Right cardiac atrium (tissue), 5 donors: ENCODE measurements around the gene CCL5. TPM values are rescaled to one million over a fixed set of nuclear protein-coding genes. Genes with fewer than 3 reads are reported as not detected.
"Not testable (repeated sequence)": the region's sequence is repeated elsewhere in the genome, so short reads cannot be mapped to it uniquely, and the experiment has no call there.

Source experiments
- ATAC-seq, 2 donors: fragments of 200-7000 bp; cut with Tn5 transposase; one replicate each; pipeline versions ENCODE4 v1.8.0 to v1.9.1; 2020; ENCODE audit warnings: moderate library complexity in 2 of 2, mild to moderate bottlenecking in 1 of 2
- DNase-seq, 3 donors: peaks; one replicate each; pipeline ENCODE4 v3.0.0-alpha.2; 2020
- H3K27ac ChIP-seq: one replicate; pipeline ENCODE4 v1.5.1; 2013; ENCODE audit warnings: mild to moderate bottlenecking, low read length, control low read depth, moderate library complexity
- H3K27me3 ChIP-seq: one replicate; pipeline ENCODE4 v1.6.1; 2013; ENCODE audit not compliant: control insufficient read depth, insufficient read depth
- H3K4me1 ChIP-seq: one replicate; pipeline ENCODE4 v1.6.1; 2013; ENCODE audit warnings: low read length; ENCODE audit not compliant: control insufficient read depth, insufficient read depth
- H3K4me3 ChIP-seq: one replicate; pipeline ENCODE4 v1.5.1; 2013; ENCODE audit warnings: low read length, control low read depth
- H3K9me3 ChIP-seq: one replicate; pipeline ENCODE4 v1.6.1; 2013; ENCODE audit warnings: low read length; ENCODE audit not compliant: control insufficient read depth
- WGBS: extraction: QIAGEN DNeasy Blood & Tissue Kit; methylation state at CpG from one replicate; pipeline ENCODE4 v1.1.7; 2013; 5-methylcytosine and 5-hydroxymethylcytosine counted together
- intact Hi-C, 4 donors: fragments of 100-400 bp; cut with DNase I; formaldehyde crosslinking; loops; one replicate each; pipeline versions ENCODE4 v1.11.0 to v1.14.0; 2022 to 2023
- polyA plus RNA-seq: library from polyadenylated mRNA; stranded (reverse); fragments of 200-250 nt; gene quantifications from one replicate; pipeline ENCODE4 v1.2.3, GENCODE V29; 2013
- total RNA-seq, 4 donors: library from RNA; stranded (reverse); fragmentation: NEBNext Ultra II Directional; extraction: Animal tissue kit (Norgen Biotek cat#: 25700); gene quantifications; one replicate each; pipeline ENCODE4 v1.2.1, GENCODE V29; 2021
- donor health status: healthy with polysubstance abuse.
- donor health status: DM: no; HTN: yes; CAD: no.
- donor health status: DM: no; HTN: no; CAD: no.
- donor health status: DM: no; HTN: yes; CAD: no; lungs with severe emphysema.
- donor health status: DM: yes; HTN: yes; CAD: no.

The CCL5 gene
- total and polyA plus RNA-seq, 5 donors = 1.2 to 3.3 (median 1.7) TPM

GRCh38 chr17:35897772-35898171 lies 17.6 kb upstream of the CCL5 start:
- H3K9me3 ChIP-seq, ATAC-seq, H3K4me1 ChIP-seq, DNase-seq, H3K27me3 ChIP-seq, H3K27ac ChIP-seq, intact Hi-C loops, H3K4me3 ChIP-seq: not testable (repeated sequence)
- WGBS = 96% methylated on average over 7 of the region's 7 CpGs

DNA sequence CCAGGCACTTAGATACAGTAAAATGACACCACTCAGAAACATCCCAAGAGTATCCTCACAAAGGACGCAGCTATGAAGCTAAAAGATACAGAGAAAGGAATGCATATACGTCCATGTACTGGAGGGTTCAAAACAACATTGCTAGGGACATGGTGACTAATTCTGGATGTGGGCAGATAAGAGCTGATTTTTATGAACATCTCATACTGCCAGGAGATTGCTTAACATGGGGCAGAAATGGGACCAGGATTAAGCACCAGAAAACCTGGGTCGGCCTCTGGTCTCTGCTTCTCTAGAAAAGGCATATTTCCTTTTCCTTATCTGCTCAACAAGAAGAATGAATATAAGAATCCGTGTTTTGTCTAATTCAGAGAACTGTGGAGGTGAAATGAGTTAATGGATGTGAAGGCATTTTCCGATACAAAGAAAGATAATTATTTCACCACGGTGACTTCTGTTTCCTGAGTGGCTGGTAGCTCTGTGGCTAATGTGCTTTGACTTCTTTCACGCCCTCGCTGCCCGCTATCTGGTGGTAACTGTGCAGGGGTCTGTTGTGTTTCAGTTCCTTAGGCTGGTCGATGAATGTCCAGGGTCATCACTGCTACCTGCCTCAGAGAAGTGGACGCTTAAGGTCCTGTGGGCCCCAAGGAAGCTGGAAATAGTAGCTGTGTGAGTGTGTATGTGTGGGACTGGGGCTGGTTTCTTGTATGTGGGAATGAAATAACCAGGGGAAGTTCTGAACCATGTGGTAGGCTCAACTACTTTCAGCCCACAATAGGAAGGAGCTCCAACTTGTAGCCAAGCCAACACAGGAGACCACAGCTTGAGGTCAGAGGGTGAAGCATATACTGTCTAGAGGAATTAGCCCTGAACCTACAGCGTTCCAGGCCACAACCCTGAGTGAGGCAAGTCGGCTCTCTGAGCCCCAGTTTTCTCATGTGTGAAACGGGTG lies 15.8 kb upstream of the CCL5 start:
- DNase-seq = no peak
- no peaks in the 10 kb centered on the region for H3K27me3 ChIP-seq
- no peak for ATAC-seq
- no peaks in the 10 kb centered on the region for H3K9me3 ChIP-seq
- no peak overlapping the region for H3K4me3 ChIP-seq
- H3K27ac ChIP-seq = no peak overlapping the region
- intact Hi-C loops = no loop called here
- WGBS = 68% methylated on average over 14 of the region's 14 CpGs
- H3K4me1 ChIP-seq = no peaks in the 10 kb centered on the region

- DNase-seq (no peak), ATAC-seq (no peak)
- Histone ChIP-seq H3K27me3 (no peaks in the 10 kb centered on the region), H3K4me1 (no peaks in the 10 kb centered on the region), H3K9me3 (no peaks in the 10 kb centered on the region), H3K27ac (no peak overlapping the region), H3K4me3 (no peak overlapping the region)
- intact Hi-C loops = no loop called here
- WGBS = 96% methylated on average over 7 of the region's 7 CpGs
Measured at GRCh38 chr17:35894206-35894605, 14.0 kb upstream of the CCL5 start.

DNA sequence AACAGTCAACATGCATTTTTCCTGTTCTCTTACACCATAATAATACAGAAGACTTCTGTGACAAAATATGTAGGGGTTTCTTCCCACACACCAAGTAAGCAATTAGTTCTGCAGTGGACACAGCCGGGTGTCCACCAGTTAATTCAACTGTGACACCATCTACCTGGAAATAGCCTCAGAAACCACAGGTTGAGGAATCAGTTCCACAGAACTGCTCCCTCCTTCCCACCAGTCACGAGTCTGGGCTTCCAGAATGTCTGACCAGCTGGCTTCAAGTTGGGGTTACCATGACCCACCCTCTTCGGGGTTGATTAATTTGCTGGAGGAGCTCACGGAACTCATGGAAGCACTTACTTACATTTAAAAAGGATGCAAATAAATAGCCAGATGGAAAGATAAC lies 13.6 kb upstream of the CCL5 start:
- intact Hi-C loops = no loop called here
- Histone ChIP-seq H3K27ac (no peak overlapping the region), H3K27me3 (no peaks in the 10 kb centered on the region), H3K9me3 (no peaks in the 10 kb centered on the region), H3K4me1 (no peaks in the 10 kb centered on the region), H3K4me3 (no peak overlapping the region)
- WGBS = 96% methylated on average over 4 of the region's 4 CpGs
- DNase-seq (no peak), ATAC-seq (no peak)

DNA sequence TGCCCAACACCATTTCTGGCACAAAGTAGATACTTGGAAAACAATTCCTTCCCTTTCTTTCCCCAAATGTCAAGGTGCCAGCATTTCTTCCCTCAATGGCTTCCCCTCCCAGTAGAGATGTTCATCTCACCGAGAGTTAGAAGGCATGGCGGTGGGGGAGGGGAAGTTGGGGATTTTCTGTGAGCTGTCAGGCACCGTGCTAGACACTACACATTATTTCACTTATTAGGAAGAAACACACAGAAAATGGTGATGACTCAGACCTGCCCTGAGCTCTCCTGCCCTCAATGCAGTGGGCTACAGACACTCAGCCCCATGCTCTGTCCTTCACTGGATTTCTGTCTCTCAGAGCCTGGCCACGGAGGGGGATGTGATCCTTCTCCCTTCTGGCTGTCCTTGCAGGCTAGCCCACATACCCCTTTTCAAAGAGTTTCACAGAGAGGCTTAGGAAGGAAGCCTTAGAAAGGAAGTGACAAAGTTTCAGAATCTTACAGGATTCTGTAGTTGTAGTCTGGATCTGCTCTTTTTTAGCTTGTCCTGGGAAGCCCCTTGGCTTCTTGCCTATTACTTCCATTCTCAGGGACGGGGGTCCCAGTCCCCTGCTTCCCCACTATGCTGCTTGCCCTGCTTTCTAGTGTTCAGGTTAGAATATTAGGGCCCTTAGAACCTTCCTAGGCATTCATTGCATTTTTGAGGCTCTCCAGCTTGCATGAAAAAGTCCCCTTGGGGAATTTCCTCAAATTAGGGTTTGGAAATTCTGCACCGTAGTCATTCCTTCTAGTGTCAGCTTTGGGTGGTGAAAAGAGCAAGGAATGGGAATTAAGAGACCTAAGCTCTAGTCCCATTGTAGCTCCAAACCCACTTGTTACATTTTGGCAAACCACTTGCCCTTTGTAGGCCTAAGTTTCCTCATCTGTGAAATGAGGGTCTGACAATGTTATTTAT lies 12.2 kb upstream of the CCL5 start:
- Histone ChIP-seq H3K4me1 (no peaks in the 10 kb centered on the region), H3K4me3 (no peak overlapping the region), H3K27me3 (no peaks in the 10 kb centered on the region), H3K27ac (no peak overlapping the region), H3K9me3 (no peaks in the 10 kb centered on the region)
- ATAC-seq (no peak), DNase-seq (no peak)
- intact Hi-C loops = no loop called here
- 50% methylated on average over 6 of the region's 6 CpGs for WGBS

- intact Hi-C loops = no loop called here
- H3K4me1 ChIP-seq = no peaks in the 10 kb centered on the region
- H3K9me3 ChIP-seq = no peaks in the 10 kb centered on the region
- no peak overlapping the region for H3K4me3 ChIP-seq
- ATAC-seq (no peak), DNase-seq (no peak)
- 87% methylated on average over 4 of the region's 4 CpGs for WGBS
- H3K27ac ChIP-seq = no peak overlapping the region
- H3K27me3 ChIP-seq = no peaks in the 10 kb centered on the region
Measured at GRCh38 chr17:35891269-35891668, 11.1 kb upstream of the CCL5 start.

DNA sequence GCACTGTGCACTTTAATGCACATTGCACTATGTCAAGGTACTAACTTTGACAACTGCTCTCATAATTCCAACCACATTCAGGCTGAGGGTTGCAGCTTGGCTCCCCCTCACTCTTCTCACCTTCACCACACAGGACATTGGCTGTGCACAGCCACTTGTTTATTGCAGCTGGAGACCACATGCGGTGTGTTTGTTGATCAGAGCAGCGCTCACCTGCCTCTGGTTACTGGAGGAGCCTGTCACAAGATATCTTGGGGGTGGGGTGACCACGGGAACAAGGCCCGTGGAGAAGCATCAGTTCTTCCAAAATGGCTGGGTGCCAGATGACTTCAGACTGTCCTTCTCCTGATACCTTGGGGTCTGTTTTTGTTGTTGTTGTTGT lies 10.6 kb upstream of the CCL5 start:
- Histone ChIP-seq H3K9me3 (no peaks in the 10 kb centered on the region), H3K27ac (no peak overlapping the region), H3K4me1 (no peaks in the 10 kb centered on the region), H3K4me3 (no peak overlapping the region), H3K27me3 (no peaks in the 10 kb centered on the region)
- DNase-seq (peak in 1 of 3 donors; percentile 62), ATAC-seq (no peak)
- 51% methylated on average over 4 of the region's 4 CpGs for WGBS
- intact Hi-C loops = no loop called here

DNA sequence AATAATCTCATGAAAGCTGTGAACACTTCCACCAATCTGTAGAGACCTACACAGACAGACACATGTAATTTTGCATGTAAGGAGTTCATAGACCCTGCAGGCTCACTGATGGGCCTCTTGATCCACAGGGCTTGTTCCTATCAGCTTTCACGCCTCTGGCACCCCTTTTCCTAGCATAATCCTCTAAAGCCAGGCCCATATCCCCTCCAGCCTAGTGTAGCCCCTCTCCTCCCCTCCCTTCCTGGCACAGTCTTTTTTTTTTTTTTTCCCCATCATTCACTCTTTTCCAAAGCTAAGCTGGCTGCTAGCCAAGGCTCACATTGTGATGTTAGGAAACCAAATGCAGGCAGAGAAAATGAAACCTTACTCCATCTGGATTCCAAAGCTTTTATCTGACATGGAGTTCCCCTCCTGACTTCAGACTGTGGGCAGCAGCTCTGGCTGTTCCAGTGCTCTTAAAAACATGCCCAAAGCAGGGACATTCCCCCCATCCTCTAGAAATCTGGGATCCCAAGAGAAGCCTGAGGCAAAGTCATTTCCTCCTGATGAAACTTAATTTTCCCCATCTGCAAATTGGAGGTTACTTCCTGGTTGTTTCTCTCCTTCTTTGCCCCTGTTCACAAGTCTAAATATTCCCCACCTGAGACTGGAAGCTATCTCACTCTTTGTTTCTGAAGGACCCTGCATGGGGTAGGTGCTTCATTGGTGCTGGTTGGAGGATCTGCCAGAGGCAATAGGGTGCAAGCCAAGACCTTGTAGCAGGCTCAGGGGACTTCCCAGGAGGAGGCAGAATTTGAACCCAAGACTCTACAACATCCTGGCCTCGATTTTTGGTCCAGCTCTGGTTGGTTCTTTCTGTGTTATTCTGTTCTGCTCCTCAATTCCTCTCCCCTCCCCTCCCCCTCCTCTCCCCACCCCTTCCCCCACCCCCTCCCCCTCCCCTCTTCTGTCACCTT lies 9.9 kb upstream of the CCL5 start:
- Histone ChIP-seq H3K4me3 (no peak overlapping the region), H3K9me3 (no peaks in the 10 kb centered on the region), H3K4me1 (no peaks in the 10 kb centered on the region), H3K27ac (no peak overlapping the region), H3K27me3 (no peaks in the 10 kb centered on the region)
- peak in 2 of 3 donors; percentile 54 to 73 for DNase-seq
- intact Hi-C loops = no loop called here
- 82% methylated on average over 2 of the region's 2 CpGs for WGBS
- peak; percentile 45 to 58 for ATAC-seq

- Histone ChIP-seq H3K4me1 (no peaks in the 10 kb centered on the region), H3K4me3 (no peak overlapping the region), H3K27me3 (no peaks in the 10 kb centered on the region), H3K9me3 (no peaks in the 10 kb centered on the region), H3K27ac (no peak overlapping the region)
- intact Hi-C loops = no loop called here
- WGBS = 79% methylated on average over 2 of the region's 2 CpGs
- DNase-seq = no peak
- no peak for ATAC-seq
Measured at GRCh38 chr17:35889241-35889640, 9.1 kb upstream of the CCL5 start.

GRCh38 chr17:35878361-35878760 lies 1.8 kb downstream of the CCL5 start:
- no peak overlapping the region for H3K27ac ChIP-seq
- WGBS = 71% methylated on average over 4 of the region's 4 CpGs
- no peak for ATAC-seq

More at GRCh38 chr17:35878361-35878760, 1.8 kb downstream of the CCL5 start:
- Histone ChIP-seq H3K4me1 (peaks cover 2% of the 10 kb centered on the region), H3K4me3 (no peak overlapping the region), H3K9me3 (no peaks in the 10 kb centered on the region), H3K27me3 (no peaks in the 10 kb centered on the region)
- intact Hi-C loops = no loop called here
- DNase-seq = no peak
